ENCODE results near the gene C9orf85. TPM values are rescaled to one million over a fixed set of nuclear protein-coding genes. Genes with fewer than 3 reads are reported as not detected.

Gene C9orf85
- total RNA-seq, 1 donor from 2014 or later, result 8.3 TPM

DNA sequence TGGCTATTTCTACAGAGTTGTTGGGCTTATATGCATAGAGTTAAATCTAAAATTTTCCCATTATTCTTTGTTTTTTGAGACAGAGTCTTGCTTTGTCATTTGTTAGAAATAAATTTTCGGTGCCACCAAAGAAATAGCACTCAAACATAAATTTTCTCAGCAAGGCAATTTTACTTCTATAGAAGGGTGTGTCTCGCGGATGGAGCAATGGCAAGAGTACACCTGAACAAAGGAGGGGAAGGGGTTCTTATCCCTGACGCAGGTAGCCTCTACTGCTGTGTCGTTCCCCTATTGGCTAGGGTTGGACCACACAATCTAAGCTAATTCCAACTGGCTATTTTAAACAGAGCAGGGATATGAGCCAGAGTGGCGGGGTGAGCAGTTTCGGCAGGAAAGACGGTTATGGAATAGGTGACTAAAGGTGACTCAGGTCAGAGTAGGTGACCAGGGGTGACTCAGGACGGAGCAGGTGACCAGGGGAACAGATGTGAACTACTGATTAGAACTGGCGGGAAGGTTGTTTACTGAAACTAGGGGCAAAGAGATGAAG is 57.2 kb downstream of the C9orf85 start:
- H3K27me3 Mint-ChIP-seq (ENCODE audit: low read depth), result no peaks in the 10 kb centered on the region
- peaks cover 4% of the 10 kb centered on the region for H3K4me1 Mint-ChIP-seq (ENCODE audit: low read depth)
- intact Hi-C loops (cut with micrococcal nuclease), result loop anchor here (5.0 kb wide), 1 partner anchor 56 kb away; the partner anchor contains the start of genes ABHD17B and C9orf85
- no peak for DNase-seq (ENCODE audit: low spot score)
- no peak overlapping the region for H3K27ac Mint-ChIP-seq
- no peak overlapping the region for H3K4me3 Mint-ChIP-seq (ENCODE audit: low read depth)
- peaks cover 51% of the 10 kb centered on the region for H3K36me3 Mint-ChIP-seq (ENCODE audit: low read depth)
- H3K9me3 Mint-ChIP-seq, result peaks cover 25% of the 10 kb centered on the region

GRCh38 chr9:71975833-71976232 is 64.4 kb downstream of the C9orf85 start:
- no peak overlapping the region for H3K27ac Mint-ChIP-seq
- H3K4me1 Mint-ChIP-seq (ENCODE audit: low read depth), result no peaks in the 10 kb centered on the region
- DNase-seq (ENCODE audit: low spot score), result no peak
- peaks cover 12% of the 10 kb centered on the region for H3K36me3 Mint-ChIP-seq (ENCODE audit: low read depth)
- no peaks in the 10 kb centered on the region for H3K9me3 Mint-ChIP-seq
- no peaks in the 10 kb centered on the region for H3K27me3 Mint-ChIP-seq (ENCODE audit: low read depth)
- intact Hi-C loops (cut with micrococcal nuclease), result loop anchor here (2.0 kb wide), 1 partner anchor 167 kb away; no protein-coding TSS in a partner anchor
- H3K4me3 Mint-ChIP-seq (ENCODE audit: low read depth), result no peak overlapping the region

DNA sequence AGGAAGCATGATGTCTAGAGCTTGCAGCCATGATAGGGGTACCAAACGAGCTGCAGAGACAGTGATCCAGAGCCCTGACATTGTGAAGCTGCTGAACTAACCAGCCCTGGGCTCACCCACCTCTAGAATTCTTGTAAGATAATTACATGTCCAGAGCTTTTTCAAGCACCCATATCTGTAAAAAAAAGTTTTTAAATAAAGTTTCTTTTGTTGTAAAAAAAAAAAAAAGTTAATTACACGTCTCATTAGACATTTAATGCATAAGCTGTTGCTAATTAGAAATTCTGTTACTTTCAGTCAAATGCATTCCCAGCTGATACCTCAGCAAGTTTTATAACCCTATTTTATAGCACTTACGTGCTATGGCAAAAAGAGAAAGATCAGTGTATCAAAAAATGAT is 65.6 kb downstream of the C9orf85 start:
- Mint-ChIP-seq H3K4me1 (ENCODE audit: low read depth) (no peaks in the 10 kb centered on the region), H3K9me3 (no peaks in the 10 kb centered on the region), H3K36me3 (ENCODE audit: low read depth) (peaks cover 9% of the 10 kb centered on the region), H3K27me3 (ENCODE audit: low read depth) (no peaks in the 10 kb centered on the region), H3K27ac (no peak overlapping the region), H3K4me3 (ENCODE audit: low read depth) (no peak overlapping the region)
- DNase-seq (ENCODE audit: low spot score), result no peak
- intact Hi-C loops (cut with micrococcal nuclease), result loop anchor here (2.0 kb wide), 1 partner anchor 168 kb away; no protein-coding TSS in a partner anchor

DNA sequence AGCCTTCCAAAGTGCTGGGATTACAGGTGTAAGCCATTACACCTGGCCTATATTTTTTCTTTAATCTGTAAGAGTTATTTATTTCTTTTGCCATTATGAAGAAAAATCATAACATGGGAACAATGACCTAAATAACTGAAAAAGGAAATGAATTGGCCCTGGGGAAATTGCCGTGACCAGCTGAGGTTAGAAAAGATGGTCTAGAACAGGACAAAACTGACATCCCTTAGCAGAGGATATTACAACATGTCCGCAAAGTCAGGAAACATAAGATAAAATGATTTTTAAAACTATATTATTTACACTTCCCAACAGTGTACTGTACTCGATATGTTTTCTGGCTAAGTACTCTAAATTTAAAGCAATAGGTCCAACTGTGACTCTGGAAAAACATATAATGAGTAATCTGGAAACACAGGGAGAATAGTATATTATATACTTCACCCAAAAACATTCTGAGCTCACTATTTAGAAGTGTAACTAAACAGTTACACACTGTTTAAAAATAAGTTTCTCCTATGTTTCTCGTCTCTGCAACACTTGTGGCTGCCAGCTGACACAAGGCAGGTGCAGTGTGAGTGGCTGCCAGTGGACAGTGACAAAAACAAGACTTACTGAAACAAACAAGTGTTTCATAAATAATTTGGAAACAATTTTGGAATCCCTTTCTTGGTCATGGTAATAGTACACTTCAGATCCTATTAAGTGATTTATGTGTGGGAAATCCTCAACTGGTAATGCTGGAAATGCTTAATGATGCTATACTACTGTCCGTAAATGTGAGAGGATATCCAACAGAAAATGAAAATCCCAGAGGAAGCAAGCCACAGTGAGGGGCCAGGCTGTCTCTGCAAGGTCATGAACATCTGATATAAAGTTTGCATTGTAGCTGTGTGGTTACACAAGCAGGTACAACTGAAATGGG is 69.1 kb downstream of the C9orf85 start:
- H3K4me1 Mint-ChIP-seq (ENCODE audit: low read depth), result no peaks in the 10 kb centered on the region
- no peak overlapping the region for H3K27ac Mint-ChIP-seq
- no peaks in the 10 kb centered on the region for H3K27me3 Mint-ChIP-seq (ENCODE audit: low read depth)
- no peak for DNase-seq (ENCODE audit: low spot score)
- H3K36me3 Mint-ChIP-seq (ENCODE audit: low read depth), result no peaks in the 10 kb centered on the region
- intact Hi-C loops (cut with micrococcal nuclease), result no loop called here
- H3K4me3 Mint-ChIP-seq (ENCODE audit: low read depth), result no peak overlapping the region
- no peaks in the 10 kb centered on the region for H3K9me3 Mint-ChIP-seq

GRCh38 chr9:71981944-71982343 is 70.5 kb downstream of the C9orf85 start:
- intact Hi-C loops (cut with micrococcal nuclease), result no loop called here
- no peaks in the 10 kb centered on the region for H3K36me3 Mint-ChIP-seq (ENCODE audit: low read depth)

DNA sequence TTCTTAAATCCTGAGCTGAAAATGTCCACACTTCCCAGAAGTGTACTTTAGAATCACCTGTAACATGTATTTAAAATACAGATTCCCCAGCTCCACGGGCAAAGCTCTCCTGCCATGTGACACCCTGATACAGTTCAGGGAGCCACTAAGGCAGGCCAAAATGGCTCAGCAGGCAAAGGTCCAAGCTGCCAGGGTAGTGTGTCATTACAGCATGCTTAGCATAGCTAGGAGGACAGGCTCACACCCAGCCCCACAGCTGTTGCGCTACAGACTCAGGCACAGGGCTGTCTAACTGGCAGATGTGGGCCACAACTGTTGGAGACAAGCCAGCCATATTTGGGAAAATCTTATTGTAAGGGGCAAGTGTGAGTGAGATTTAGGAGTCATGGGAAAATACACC is 73.0 kb downstream of the C9orf85 start:
- no peaks in the 10 kb centered on the region for H3K4me1 Mint-ChIP-seq (ENCODE audit: low read depth)
- H3K9me3 Mint-ChIP-seq, result no peaks in the 10 kb centered on the region
- intact Hi-C loops (cut with micrococcal nuclease), result no loop called here
- DNase-seq (ENCODE audit: low spot score), result no peak
- no peak overlapping the region for H3K4me3 Mint-ChIP-seq (ENCODE audit: low read depth)
- no peaks in the 10 kb centered on the region for H3K36me3 Mint-ChIP-seq (ENCODE audit: low read depth)
- no peak overlapping the region for H3K27ac Mint-ChIP-seq
- no peaks in the 10 kb centered on the region for H3K27me3 Mint-ChIP-seq (ENCODE audit: low read depth)

More at GRCh38 chr9:71981944-71982343, 70.5 kb downstream of the C9orf85 start:
- no peak overlapping the region for H3K4me3 Mint-ChIP-seq (ENCODE audit: low read depth)
- H3K4me1 Mint-ChIP-seq (ENCODE audit: low read depth), result no peaks in the 10 kb centered on the region
- H3K9me3 Mint-ChIP-seq, result no peaks in the 10 kb centered on the region
- no peak overlapping the region for H3K27ac Mint-ChIP-seq
- DNase-seq (ENCODE audit: low spot score), result no peak
- no peaks in the 10 kb centered on the region for H3K27me3 Mint-ChIP-seq (ENCODE audit: low read depth)

- H3K27me3 Mint-ChIP-seq (ENCODE audit: low read depth), result no peaks in the 10 kb centered on the region
- intact Hi-C loops (cut with micrococcal nuclease), result no loop called here
- H3K27ac Mint-ChIP-seq, result no peak overlapping the region
- no peaks in the 10 kb centered on the region for H3K36me3 Mint-ChIP-seq (ENCODE audit: low read depth)
- H3K4me1 Mint-ChIP-seq (ENCODE audit: low read depth), result no peaks in the 10 kb centered on the region
- H3K9me3 Mint-ChIP-seq, result no peaks in the 10 kb centered on the region
- H3K4me3 Mint-ChIP-seq (ENCODE audit: low read depth), result no peak overlapping the region
- no peak for DNase-seq (ENCODE audit: low spot score)
Measured at GRCh38 chr9:71984831-71985281, 73.4 kb downstream of the C9orf85 start.

DNA sequence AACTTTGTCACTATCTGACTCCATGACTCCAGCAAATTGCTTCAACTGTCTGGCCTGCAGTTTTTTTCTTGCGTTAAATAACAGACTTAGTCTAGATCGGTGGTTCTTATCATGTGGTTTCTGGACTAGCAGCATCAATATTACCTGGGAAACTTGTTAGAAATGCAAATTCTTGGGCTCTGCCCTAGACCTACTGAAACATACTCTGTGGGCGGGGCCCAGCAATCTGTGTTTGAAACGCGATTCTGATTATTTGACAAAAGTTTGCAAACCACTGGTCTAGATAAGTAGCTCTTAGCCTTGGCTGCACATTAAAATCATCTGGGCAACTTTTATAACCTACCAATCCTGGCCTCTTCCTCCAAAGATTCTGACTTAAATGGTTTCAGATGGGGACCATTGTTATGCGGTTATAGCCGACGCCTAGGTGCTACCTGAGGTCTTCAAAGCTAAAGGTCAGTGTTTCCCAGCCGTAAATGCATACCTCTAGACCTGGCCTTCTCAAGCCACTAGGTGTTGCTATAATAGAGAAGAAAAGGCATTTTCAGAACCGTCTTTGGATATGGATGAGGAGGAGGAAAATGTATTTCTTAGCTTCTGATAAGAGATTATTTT is 74.0 kb downstream of the C9orf85 start:
- intact Hi-C loops (cut with micrococcal nuclease), result no loop called here
- Mint-ChIP-seq H3K27ac (no peak overlapping the region), H3K4me3 (ENCODE audit: low read depth) (no peak overlapping the region), H3K36me3 (ENCODE audit: low read depth) (no peaks in the 10 kb centered on the region), H3K9me3 (no peaks in the 10 kb centered on the region), H3K4me1 (ENCODE audit: low read depth) (no peaks in the 10 kb centered on the region), H3K27me3 (ENCODE audit: low read depth) (no peaks in the 10 kb centered on the region)
- DNase-seq (ENCODE audit: low spot score), result no peak

DNA sequence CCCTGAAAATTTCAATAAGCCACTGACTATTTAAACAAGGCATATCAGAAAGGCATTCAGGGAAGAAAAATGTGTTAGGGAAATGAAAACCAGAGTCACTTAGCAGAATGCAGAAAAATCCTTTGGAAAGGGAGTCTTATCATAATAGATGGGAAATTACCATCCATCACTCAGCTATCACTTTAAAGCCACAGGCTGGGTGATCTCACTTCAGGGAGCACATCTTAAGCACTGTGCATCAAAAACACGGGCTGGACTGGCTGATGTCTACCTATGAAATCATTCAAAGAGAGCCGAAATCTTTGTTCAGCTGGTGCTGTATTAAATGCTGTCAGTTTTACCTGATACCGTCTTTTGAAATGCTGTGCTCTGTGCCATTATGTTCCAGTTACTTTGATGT is 75.5 kb downstream of the C9orf85 start:
- intact Hi-C loops (cut with micrococcal nuclease), result no loop called here
- no peaks in the 10 kb centered on the region for H3K9me3 Mint-ChIP-seq
- no peaks in the 10 kb centered on the region for H3K27me3 Mint-ChIP-seq (ENCODE audit: low read depth)
- H3K27ac Mint-ChIP-seq, result no peak overlapping the region
- H3K4me3 Mint-ChIP-seq (ENCODE audit: low read depth), result no peak overlapping the region
- DNase-seq (ENCODE audit: low spot score), result no peak
- H3K36me3 Mint-ChIP-seq (ENCODE audit: low read depth), result no peaks in the 10 kb centered on the region
- H3K4me1 Mint-ChIP-seq (ENCODE audit: low read depth), result no peaks in the 10 kb centered on the region

GRCh38 chr9:71987471-71988371 is 76.3 kb downstream of the C9orf85 start:
- intact Hi-C loops (cut with micrococcal nuclease), result no loop called here
- Mint-ChIP-seq H3K27me3 (ENCODE audit: low read depth) (no peaks in the 10 kb centered on the region), H3K9me3 (no peaks in the 10 kb centered on the region), H3K27ac (no peak overlapping the region), H3K4me3 (ENCODE audit: low read depth) (no peak overlapping the region), H3K4me1 (ENCODE audit: low read depth) (no peaks in the 10 kb centered on the region), H3K36me3 (ENCODE audit: low read depth) (no peaks in the 10 kb centered on the region)
- no peak for DNase-seq (ENCODE audit: low spot score)

DNA sequence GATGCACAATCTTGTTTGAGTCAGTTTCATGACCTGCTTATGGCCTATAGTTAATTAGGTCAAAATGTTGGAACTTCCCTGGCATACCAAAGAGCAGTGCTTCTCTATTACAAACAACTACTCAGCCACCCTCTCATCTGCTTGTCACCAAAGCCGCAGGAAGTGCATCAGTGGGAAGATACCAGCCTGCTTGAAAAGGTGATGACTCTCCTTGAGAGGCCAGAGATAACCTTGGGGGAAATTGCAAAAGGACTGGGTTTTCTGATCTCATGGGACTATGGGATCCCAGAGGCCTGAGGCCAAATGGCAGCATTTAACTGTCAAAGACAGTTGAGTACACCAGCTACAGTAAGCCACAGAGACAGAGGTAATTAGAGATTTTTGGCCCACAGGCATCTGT is 79.0 kb downstream of the C9orf85 start:
- Mint-ChIP-seq H3K27me3 (ENCODE audit: low read depth) (no peaks in the 10 kb centered on the region), H3K27ac (no peak overlapping the region), H3K9me3 (no peaks in the 10 kb centered on the region), H3K4me1 (ENCODE audit: low read depth) (no peaks in the 10 kb centered on the region), H3K36me3 (ENCODE audit: low read depth) (no peaks in the 10 kb centered on the region), H3K4me3 (ENCODE audit: low read depth) (no peak overlapping the region)
- DNase-seq (ENCODE audit: low spot score), result no peak
- intact Hi-C loops (cut with micrococcal nuclease), result no loop called here

- Mint-ChIP-seq H3K9me3 (no peaks in the 10 kb centered on the region), H3K4me3 (ENCODE audit: low read depth) (no peak overlapping the region), H3K4me1 (ENCODE audit: low read depth) (no peaks in the 10 kb centered on the region), H3K27ac (no peak overlapping the region), H3K27me3 (ENCODE audit: low read depth) (no peaks in the 10 kb centered on the region), H3K36me3 (ENCODE audit: low read depth) (no peaks in the 10 kb centered on the region)
- intact Hi-C loops (cut with micrococcal nuclease), result no loop called here
- no peak for DNase-seq (ENCODE audit: low spot score)
Measured at GRCh38 chr9:72005451-72005850, 94.0 kb downstream of the C9orf85 start.
